Measurements from ENCODE around the gene COG5. TPM values are rescaled to one million over a fixed set of nuclear protein-coding genes. Genes with fewer than 3 reads are reported as not detected.

The COG5 gene
- total and polyA plus RNA-seq, 11 donors: 9.4 to 61.6 (median 42.1) TPM

DNA sequence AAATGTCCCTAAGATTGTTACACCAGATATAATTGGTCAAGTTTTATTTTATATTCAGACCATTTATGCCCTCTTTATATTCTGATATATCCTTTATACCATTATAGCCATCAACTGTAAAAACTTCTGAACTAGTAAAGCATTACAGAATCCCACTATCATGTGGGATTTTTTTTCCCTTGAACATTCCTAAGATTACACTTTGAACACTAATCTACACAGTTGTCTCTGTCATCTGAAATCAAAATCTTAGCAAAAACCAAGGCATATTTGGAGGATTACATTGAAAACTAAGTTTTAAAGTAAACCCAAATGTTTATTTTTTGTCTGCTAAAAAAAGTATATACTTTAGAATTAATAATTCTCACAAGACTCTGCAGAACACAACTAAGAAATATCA is 210.0 kb downstream of the COG5 start:
- ATAC-seq (no peak), DNase-seq (no peak)
- H3K4me3 ChIP-seq: no peak overlapping the region
- intact Hi-C loops (cut with DNase I): no loop called here
- no peak overlapping the region for H3K27ac ChIP-seq
- peaks cover 0 to 12% (median 0%) of the 10 kb centered on the region in 9 donors for H3K36me3 ChIP-seq
- no peaks in the 10 kb centered on the region for H3K9me3 ChIP-seq
- no peaks in the 10 kb centered on the region for H3K27me3 ChIP-seq
- TF ChIP-seq, protein P1, sequence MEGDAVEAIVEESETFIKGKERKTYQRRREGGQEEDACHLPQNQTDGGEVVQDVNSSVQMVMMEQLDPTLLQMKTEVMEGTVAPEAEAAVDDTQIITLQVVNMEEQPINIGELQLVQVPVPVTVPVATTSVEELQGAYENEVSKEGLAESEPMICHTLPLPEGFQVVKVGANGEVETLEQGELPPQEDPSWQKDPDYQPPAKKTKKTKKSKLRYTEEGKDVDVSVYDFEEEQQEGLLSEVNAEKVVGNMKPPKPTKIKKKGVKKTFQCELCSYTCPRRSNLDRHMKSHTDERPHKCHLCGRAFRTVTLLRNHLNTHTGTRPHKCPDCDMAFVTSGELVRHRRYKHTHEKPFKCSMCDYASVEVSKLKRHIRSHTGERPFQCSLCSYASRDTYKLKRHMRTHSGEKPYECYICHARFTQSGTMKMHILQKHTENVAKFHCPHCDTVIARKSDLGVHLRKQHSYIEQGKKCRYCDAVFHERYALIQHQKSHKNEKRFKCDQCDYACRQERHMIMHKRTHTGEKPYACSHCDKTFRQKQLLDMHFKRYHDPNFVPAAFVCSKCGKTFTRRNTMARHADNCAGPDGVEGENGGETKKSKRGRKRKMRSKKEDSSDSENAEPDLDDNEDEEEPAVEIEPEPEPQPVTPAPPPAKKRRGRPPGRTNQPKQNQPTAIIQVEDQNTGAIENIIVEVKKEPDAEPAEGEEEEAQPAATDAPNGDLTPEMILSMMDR (IDR thresholded peaks at IDR 0.05): no peak
- no peak for TF ChIP-seq POLR2A (IDR thresholded peaks at IDR 0.05)
- H3K4me1 ChIP-seq: no peaks in the 10 kb centered on the region

DNA sequence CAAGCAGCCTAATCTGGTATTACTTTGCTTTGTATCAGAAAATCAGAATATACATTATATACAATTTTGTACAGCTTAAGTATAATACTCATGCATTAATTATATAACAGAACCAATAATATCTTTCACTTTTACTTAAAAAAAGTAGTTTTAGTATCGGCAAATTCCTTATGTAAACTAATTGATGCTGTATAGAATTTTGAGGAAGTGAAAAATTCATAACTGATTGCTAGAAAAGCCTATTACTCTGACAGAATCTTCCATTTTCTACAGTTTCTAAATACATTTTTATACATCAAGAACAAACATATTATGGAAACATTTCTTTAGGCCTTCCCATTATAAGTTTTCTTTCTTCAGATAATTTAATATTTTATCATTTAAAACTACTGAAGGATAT is 217.8 kb downstream of the COG5 start:
- intact Hi-C loops (cut with DNase I): no loop called here
- DNase-seq (no peak), ATAC-seq (no peak)
- Histone ChIP-seq H3K4me3 (no peak overlapping the region), H3K36me3 (no peaks in the 10 kb centered on the region), H3K9me3 (peaks cover 0 to 27% (median 0%) of the 10 kb centered on the region in 12 donors), H3K27ac (no peak overlapping the region), H3K27me3 (no peaks in the 10 kb centered on the region), H3K4me1 (no peaks in the 10 kb centered on the region)
- 94 to 96% (median 95%) methylated on average over 1 of the region's 1 CpG for WGBS, 4 donors
- TF ChIP-seq, protein P1 (IDR thresholded peaks at IDR 0.05): no peak
- no peak for TF ChIP-seq POLR2A (IDR thresholded peaks at IDR 0.05)

DNA sequence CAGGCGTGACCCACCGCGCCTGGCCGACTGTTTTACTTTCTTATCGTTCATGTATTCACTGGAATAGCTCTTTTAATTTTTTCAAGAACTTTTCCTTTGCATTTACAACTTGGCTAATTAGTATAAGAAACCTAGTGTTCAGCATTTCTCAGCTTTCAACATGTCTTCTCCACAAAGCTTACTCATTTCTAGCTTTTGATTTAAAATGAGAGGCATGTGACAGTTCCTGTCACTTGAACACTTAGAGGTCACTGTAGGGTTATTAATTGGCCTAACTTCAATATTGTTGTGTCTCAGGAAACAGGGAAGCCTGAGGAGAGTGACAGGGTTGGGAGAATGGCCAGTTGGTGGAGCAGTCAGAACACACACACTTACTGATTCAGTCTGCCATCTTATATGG is 218.9 kb downstream of the COG5 start:
- intact Hi-C loops (cut with DNase I): no loop called here

DNA sequence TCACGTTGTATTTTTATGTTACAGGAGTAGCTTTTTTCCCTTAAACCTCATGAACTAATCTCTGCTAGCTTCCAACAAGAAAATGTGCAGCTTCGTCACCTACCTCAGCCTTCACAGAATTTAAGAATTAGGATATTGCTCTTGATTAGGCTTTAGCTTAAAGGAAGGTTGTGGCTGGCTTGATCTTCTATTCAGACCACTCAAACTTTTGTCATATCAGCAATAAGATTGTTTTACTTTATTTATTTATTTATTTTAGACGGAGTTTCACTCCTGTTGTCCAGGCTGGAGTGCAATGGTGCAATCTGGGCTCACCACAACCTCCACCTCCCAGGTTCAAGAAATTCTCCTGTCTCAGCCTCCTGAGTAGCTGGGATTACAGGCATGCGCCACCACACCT is 219.4 kb downstream of the COG5 start:
- intact Hi-C loops (cut with DNase I): no loop called here
- Histone ChIP-seq H3K4me3 (no peak overlapping the region), H3K27ac (no peak overlapping the region), H3K9me3 (peaks cover 0 to 30% (median 0%) of the 10 kb centered on the region in 12 donors), H3K4me1 (no peaks in the 10 kb centered on the region), H3K27me3 (no peaks in the 10 kb centered on the region), H3K36me3 (no peaks in the 10 kb centered on the region)
- ATAC-seq: no peak
- DNase-seq: no peak
- TF ChIP-seq, protein P1 (IDR thresholded peaks at IDR 0.05): no peak
- TF ChIP-seq POLR2A (IDR thresholded peaks at IDR 0.05): no peak
- WGBS, 4 donors: 96 to 99% (median 98%) methylated on average over 4 of the region's 4 CpGs

More for the DNA sequence above, 218.9 kb downstream of the COG5 start:
- Histone ChIP-seq H3K36me3 (no peaks in the 10 kb centered on the region), H3K9me3 (peaks cover 0 to 30% (median 0%) of the 10 kb centered on the region in 12 donors), H3K27ac (no peak overlapping the region), H3K4me1 (no peaks in the 10 kb centered on the region), H3K4me3 (no peak overlapping the region), H3K27me3 (no peaks in the 10 kb centered on the region)
- TF ChIP-seq, protein P1 (IDR thresholded peaks at IDR 0.05): no peak
- TF ChIP-seq POLR2A (IDR thresholded peaks at IDR 0.05): no peak
- ATAC-seq (no peak), DNase-seq (no peak)
- WGBS, 4 donors: 94 to 99% (median 98%) methylated on average over 5 of the region's 5 CpGs

Measured in heart left ventricle (tissue), 16 donors.